IMR-90 (cell line): Measurements from ENCODE around the gene MAN2A1. TPM values are rescaled to one million over a fixed set of nuclear protein-coding genes. Genes with fewer than 3 reads are reported as not detected.

Experiments used
- ATAC-seq: fragments of 200-7000 bp; cut with Tn5 transposase; 2 replicates; pipeline ENCODE4 v1.9.1; 2020; ENCODE audit warnings: low read depth, mild to moderate bottlenecking, moderate library complexity
- BruUV-seq: library from RNA; stranded (reverse); fragments of 400-500 nt; replicated peaks from 2 replicates; lab custom pipeline; 2021; lab: Mats Ljungman, UMichigan
- CTCF ChIA-PET: fragments of 300-600 bp; formaldehyde crosslinking; extraction: SDS; loops from one replicate; lab custom pipeline; 2021; ENCODE audit warnings: antibody characterized with exemption; lab: Yijun Ruan, JAX
- POLR2A ChIA-PET: fragments of 300-600 bp; sonication (Branson Sonifier 250); formaldehyde crosslinking; loops from one replicate; lab custom pipeline; 2022; ENCODE audit warnings: antibody characterized with exemption; ENCODE audit not compliant: unreplicated experiment; lab: Charles Lee
- DNase-seq: peaks from one replicate; pipeline ENCODE4 v3.0.0; 2013
- H2AFZ ChIP-seq: replicated peaks from 2 replicates; pipeline ENCODE3; 2013; ENCODE audit warnings: low read length, mild to moderate bottlenecking; ENCODE audit not compliant: poor library complexity
- H2AK5ac ChIP-seq: 2 replicates; pipeline ENCODE4 v1.6.1; 2013; ENCODE audit warnings: low read depth, low read length, inconsistent platforms
- H2AK9ac ChIP-seq: replicated peaks from 2 replicates; pipeline ENCODE3; 2013; ENCODE audit warnings: mild to moderate bottlenecking, low read depth, low read length, moderate library complexity; ENCODE audit not compliant: poor library complexity
- H2BK120ac ChIP-seq: 2 replicates; pipeline ENCODE4 v1.6.1; 2013; ENCODE audit warnings: low read depth, low read length, inconsistent platforms
- H2BK15ac ChIP-seq: 3 replicates; pipeline ENCODE4 v1.6.1; 2013; ENCODE audit warnings: low read depth, low read length, inconsistent platforms
- H2BK20ac ChIP-seq: 2 replicates; pipeline ENCODE4 v1.6.1; 2013; ENCODE audit warnings: low read depth, mild to moderate bottlenecking, inconsistent platforms, low read length, moderate library complexity
- H2BK5ac ChIP-seq: 2 replicates; pipeline ENCODE4 v1.6.1; 2013; ENCODE audit warnings: mild to moderate bottlenecking, low read depth, low read length, inconsistent platforms; ENCODE audit not compliant: poor library complexity, severe bottlenecking
- H3K14ac ChIP-seq: replicated peaks from 2 replicates; pipeline ENCODE4 v1.6.1; 2013; ENCODE audit warnings: low read depth, low read length, inconsistent platforms
- H3K18ac ChIP-seq: 2 replicates; pipeline ENCODE4 v1.6.1; 2013; ENCODE audit warnings: low read depth, low read length, control low read depth
- H3K23ac ChIP-seq: 2 replicates; pipeline ENCODE4 v1.6.1; 2013; ENCODE audit warnings: low read depth, low read length, inconsistent platforms
- H3K27ac ChIP-seq: 2 replicates; pipeline ENCODE4 v1.5.1; 2013; ENCODE audit warnings: mild to moderate bottlenecking, control low read depth, low read length; ENCODE audit not compliant: insufficient read depth
- H3K27me3 ChIP-seq: 2 replicates; pipeline ENCODE4 v1.6.1; 2013; ENCODE audit warnings: low read length; ENCODE audit not compliant: control insufficient read depth, insufficient read depth
- H3K36me3 ChIP-seq: 2 replicates; pipeline ENCODE4 v1.6.1; 2013; ENCODE audit warnings: low read length, mixed read lengths; ENCODE audit not compliant: control insufficient read depth, insufficient read depth
- H3K4ac ChIP-seq: 2 replicates; pipeline ENCODE4 v1.6.1; 2013; ENCODE audit warnings: low read depth, low read length, inconsistent platforms
- H3K4me1 ChIP-seq: 2 replicates; pipeline ENCODE4 v1.6.1; 2013; ENCODE audit warnings: low read length, mixed read lengths; ENCODE audit not compliant: control insufficient read depth, insufficient read depth
- H3K4me2 ChIP-seq: 2 replicates; pipeline ENCODE4 v1.6.1; 2013; ENCODE audit warnings: low read depth, mild to moderate bottlenecking, control low read depth, low read length, moderate library complexity
- H3K4me3 ChIP-seq: 2 replicates; pipeline ENCODE4 v1.5.1; 2013; ENCODE audit warnings: low read depth, mild to moderate bottlenecking, control low read depth, low read length, moderate library complexity; ENCODE audit not compliant: insufficient read depth
- H3K56ac ChIP-seq: 2 replicates; pipeline ENCODE4 v1.6.1; 2013; ENCODE audit warnings: low read length, inconsistent platforms; ENCODE audit not compliant: insufficient read depth; ENCODE audit errors: extremely low read depth
- H3K79me1 ChIP-seq, 2 experiments: 2 replicates each; pipeline ENCODE4 v1.6.1; 2013; ENCODE audit warnings: low read length in 2 of 2, inconsistent platforms in 1 of 2, low read depth in 1 of 2
- H3K9ac ChIP-seq: 2 replicates; pipeline ENCODE4 v1.6.1; 2013; ENCODE audit warnings: low read depth, low read length, control low read depth
- H3K9me1 ChIP-seq: 2 replicates; pipeline ENCODE4 v1.6.1; 2013; ENCODE audit warnings: low read length, inconsistent platforms; ENCODE audit not compliant: insufficient read depth
- H3K9me3 ChIP-seq: 2 replicates; pipeline ENCODE4 v1.6.1; 2013; ENCODE audit warnings: low read length; ENCODE audit not compliant: control insufficient read depth, insufficient read depth
- H4K20me1 ChIP-seq: 2 replicates; pipeline ENCODE4 v1.6.1; 2013; ENCODE audit warnings: low read length, inconsistent platforms; ENCODE audit not compliant: insufficient read depth
- H4K5ac ChIP-seq: 2 replicates; pipeline ENCODE4 v1.6.1; 2013; ENCODE audit warnings: mild to moderate bottlenecking, low read depth, low read length, control low read depth
- H4K8ac ChIP-seq, 2 experiments: 2 replicates each; pipeline ENCODE4 v1.6.1; 2013; ENCODE audit warnings: low read depth in 2 of 2, low read length in 2 of 2, control low read depth in 1 of 2, inconsistent platforms in 1 of 2
- H4K91ac ChIP-seq: 2 replicates; pipeline ENCODE4 v1.6.1; 2013; ENCODE audit warnings: low read depth, low read length, inconsistent platforms; ENCODE audit not compliant: insufficient read depth
- BHLHE40 ChIP-seq: fragments of 150-350 bp; IDR thresholded peaks from 2 replicates; pipeline ENCODE4 v1.6.1; 2016; ENCODE audit warnings: mild to moderate bottlenecking, low read depth, low read length
- CEBPB ChIP-seq: IDR thresholded peaks from 2 replicates; pipeline ENCODE4 v1.6.1; 2012; ENCODE audit warnings: low read depth, low read length, improper control_type of control experiment
- CHD1 ChIP-seq: IDR thresholded peaks from 2 replicates; pipeline ENCODE4 v1.6.1; 2012; ENCODE audit warnings: low read depth, low read length, improper control_type of control experiment
- CTCF ChIP-seq: conservative IDR thresholded peaks from 2 replicates; pipeline ENCODE4 v1.5.1; 2012; ENCODE audit warnings: mild to moderate bottlenecking, low read depth, low read length, improper control_type of control experiment
- ELK1 ChIP-seq: fragments of 150-350 bp; IDR thresholded peaks from 2 replicates; pipeline ENCODE4 v1.6.1; 2016; ENCODE audit warnings: low read depth, mild to moderate bottlenecking, low read length, moderate library complexity, borderline replicate concordance
- FOS ChIP-seq: fragments of 150-350 bp; IDR thresholded peaks from 2 replicates; pipeline ENCODE4 v1.6.1; 2016; ENCODE audit warnings: low read depth, low read length
- MAZ ChIP-seq: IDR thresholded peaks from 2 replicates; pipeline ENCODE4 v1.6.1; 2012; ENCODE audit warnings: low read depth, mild to moderate bottlenecking, low read length, improper control_type of control experiment, moderate library complexity, borderline replicate concordance
- POLR2A ChIP-seq: IDR thresholded peaks from 2 replicates; pipeline ENCODE4 v1.6.1; 2012; ENCODE audit warnings: mild to moderate bottlenecking, low read depth, low read length
- RAD21 ChIP-seq: IDR thresholded peaks from 2 replicates; pipeline ENCODE4 v1.6.1; 2012; ENCODE audit warnings: low read length, improper control_type of control experiment
- RCOR1 ChIP-seq: IDR thresholded peaks from 2 replicates; pipeline ENCODE4 v1.6.1; 2012; ENCODE audit warnings: mild to moderate bottlenecking, low read length, improper control_type of control experiment; ENCODE audit not compliant: insufficient replicate concordance
- SMC3 ChIP-seq: fragments of 150-350 bp; IDR thresholded peaks from 2 replicates; pipeline ENCODE4 v1.6.1; 2016; ENCODE audit warnings: low read depth, mild to moderate bottlenecking, antibody characterized with exemption, low read length, moderate library complexity
- USF2 ChIP-seq: fragments of 150-350 bp; IDR thresholded peaks from 2 replicates; pipeline ENCODE4 v1.6.1; 2017; ENCODE audit warnings: mild to moderate bottlenecking, antibody characterized with exemption, low read length, low read depth
- WGBS, 2 experiments: methylation state at CpG; one replicate each; pipeline versions ENCODE4 v1.1.5 to v1.1.7; 2013; ENCODE audit warnings: missing lambda C conversion rate in 2 of 2; ENCODE audit not compliant: insufficient read length in 1 of 2; ENCODE audit errors: extremely low coverage in 2 of 2; 5-methylcytosine and 5-hydroxymethylcytosine counted together
- dilution Hi-C: fragments of 300-500 bp; cut with HindIII; formaldehyde crosslinking; loops from one replicate; pipeline ENCODE4 v1.14.3; 2018; ENCODE audit warnings: low sequenced_read_pairs; ENCODE audit not compliant: unreplicated experiment
- in situ Hi-C: fragments of 300-500 bp; cut with MboI; formaldehyde crosslinking; loops from 3 replicates; pipeline ENCODE4 v1.14.3; 2019; ENCODE audit warnings: low sequenced_read_pairs, inconsistent platforms, mixed read lengths
- intact Hi-C: fragments of 100-400 bp; cut with micrococcal nuclease; formaldehyde crosslinking; loops from 2 replicates; pipeline ENCODE4 v1.10.0; 2022
- polyA plus RNA-seq, 3 experiments: library from polyadenylated mRNA; depleted of rRNA; stranded (reverse); fragments of >200 nt; gene quantifications; 2 replicates each; pipeline ENCODE4 v1.2.3, GENCODE V29; 2012; ENCODE audit warnings: low replicate concordance in 1 of 3
- total RNA-seq: library from RNA; depleted of rRNA; stranded (reverse); fragments of >200 nt; gene quantifications from 2 replicates; pipeline ENCODE4 v1.2.3, GENCODE V29; 2012

MAN2A1 gene
- total and polyA plus RNA-seq, 2 of the 4 experiments (the other 2 are of a cell fraction), result 16.4 to 29.6 TPM

- no peak overlapping the region for H3K18ac ChIP-seq
- ATAC-seq, result no peak
- no peaks in the 10 kb centered on the region for H3K9me3 ChIP-seq
- no peak overlapping the region for H3K9ac ChIP-seq
- no peak overlapping the region for H3K23ac ChIP-seq
- TF ChIP-seq MAZ (no peak), USF2 (no peak), RAD21 (no peak), POLR2A (no peak), CHD1 (no peak), SMC3 (no peak), CEBPB (no peak), RCOR1 (no peak), BHLHE40 (no peak), CTCF (no peak), ELK1 (no peak), FOS (no peak)
- CTCF ChIA-PET, result interaction anchor here (1.4 kb wide), 1 partner anchor 9 kb away, joined by 3 read pairs; no protein-coding TSS in a partner anchor
- no peak overlapping the region for H3K56ac ChIP-seq
- no peak overlapping the region for H3K4me2 ChIP-seq
- no peaks in the 10 kb centered on the region for H3K9me1 ChIP-seq
- peak overlapping the region; percentile 14 for H2AFZ ChIP-seq
- no peak overlapping the region for H4K8ac ChIP-seq
- dilution Hi-C loops, result no loop called here
- no peak overlapping the region for H3K27ac ChIP-seq
- H3K36me3 ChIP-seq, result no peaks in the 10 kb centered on the region
- no peak overlapping the region for H2BK20ac ChIP-seq
- no peaks in the 10 kb centered on the region for H3K4me1 ChIP-seq
- H4K20me1 ChIP-seq, result no peaks in the 10 kb centered on the region
- no peak overlapping the region for H2BK5ac ChIP-seq
- no peak overlapping the region for H3K4ac ChIP-seq
- POLR2A ChIA-PET, result no interaction called here
- no peak overlapping the region for H2AK5ac ChIP-seq
- BruUV-seq, result no TSS peak
- H2BK120ac ChIP-seq, result no peak overlapping the region
- WGBS, 2 experiments, result 86% methylated on average over 1 of the region's 3 CpGs; no CpG with 5 or more reads in 1 of the 2 experiments
- no peak overlapping the region for H4K91ac ChIP-seq
- no peak overlapping the region for H3K14ac ChIP-seq
- no peak overlapping the region for H2BK15ac ChIP-seq
- H2AK9ac ChIP-seq, result no peak overlapping the region
- peaks cover 5% of the 10 kb centered on the region for H3K27me3 ChIP-seq
- no peaks in the 10 kb centered on the region for H3K79me1 ChIP-seq
- in situ Hi-C loops, result no loop called here
- intact Hi-C loops, result no loop called here
- H3K4me3 ChIP-seq, result no peak overlapping the region
- no peak overlapping the region for H4K5ac ChIP-seq
- DNase-seq, result no peak
Measured at GRCh38 chr5:109907189-109907588, 217.5 kb downstream of the MAN2A1 start.
